Measurements from ENCODE around the gene COBL.

COBL gene

DNA sequence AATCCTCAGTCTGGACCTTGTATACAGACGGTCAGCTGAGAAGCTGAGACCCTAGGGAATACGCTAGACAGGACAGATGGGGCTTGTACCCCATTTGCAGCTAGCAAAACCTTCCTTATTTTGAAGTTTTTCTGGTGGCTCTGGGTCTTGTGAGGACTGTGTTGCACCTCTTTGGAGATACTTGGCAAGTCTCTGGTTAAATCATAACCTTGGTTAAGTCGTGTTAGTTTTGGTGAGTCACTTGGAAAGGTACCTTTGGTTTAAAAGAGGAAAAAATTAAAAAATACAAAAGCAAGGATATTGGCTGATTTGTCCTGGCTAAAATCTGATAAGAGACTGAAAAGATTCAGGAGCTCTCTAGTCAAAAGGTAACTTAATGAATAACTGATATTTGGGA, 140.6 kb downstream of the COBL start:
- Mint-ChIP-seq H3K27me3 (ENCODE audit: low read depth, poor library complexity) (peaks cover 10% of the 10 kb centered on the region), H3K36me3 (ENCODE audit: low read depth) (no peaks in the 10 kb centered on the region), H3K4me1 (peaks cover 9% of the 10 kb centered on the region), H3K27ac (no peak overlapping the region), H3K4me3 (no peak overlapping the region), H3K9me3 (no peaks in the 10 kb centered on the region)
- TF ChIP-seq, protein P1, sequence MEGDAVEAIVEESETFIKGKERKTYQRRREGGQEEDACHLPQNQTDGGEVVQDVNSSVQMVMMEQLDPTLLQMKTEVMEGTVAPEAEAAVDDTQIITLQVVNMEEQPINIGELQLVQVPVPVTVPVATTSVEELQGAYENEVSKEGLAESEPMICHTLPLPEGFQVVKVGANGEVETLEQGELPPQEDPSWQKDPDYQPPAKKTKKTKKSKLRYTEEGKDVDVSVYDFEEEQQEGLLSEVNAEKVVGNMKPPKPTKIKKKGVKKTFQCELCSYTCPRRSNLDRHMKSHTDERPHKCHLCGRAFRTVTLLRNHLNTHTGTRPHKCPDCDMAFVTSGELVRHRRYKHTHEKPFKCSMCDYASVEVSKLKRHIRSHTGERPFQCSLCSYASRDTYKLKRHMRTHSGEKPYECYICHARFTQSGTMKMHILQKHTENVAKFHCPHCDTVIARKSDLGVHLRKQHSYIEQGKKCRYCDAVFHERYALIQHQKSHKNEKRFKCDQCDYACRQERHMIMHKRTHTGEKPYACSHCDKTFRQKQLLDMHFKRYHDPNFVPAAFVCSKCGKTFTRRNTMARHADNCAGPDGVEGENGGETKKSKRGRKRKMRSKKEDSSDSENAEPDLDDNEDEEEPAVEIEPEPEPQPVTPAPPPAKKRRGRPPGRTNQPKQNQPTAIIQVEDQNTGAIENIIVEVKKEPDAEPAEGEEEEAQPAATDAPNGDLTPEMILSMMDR (IDR thresholded peaks at IDR 0.05) = no peak
- DNase-seq = no peak

DNA sequence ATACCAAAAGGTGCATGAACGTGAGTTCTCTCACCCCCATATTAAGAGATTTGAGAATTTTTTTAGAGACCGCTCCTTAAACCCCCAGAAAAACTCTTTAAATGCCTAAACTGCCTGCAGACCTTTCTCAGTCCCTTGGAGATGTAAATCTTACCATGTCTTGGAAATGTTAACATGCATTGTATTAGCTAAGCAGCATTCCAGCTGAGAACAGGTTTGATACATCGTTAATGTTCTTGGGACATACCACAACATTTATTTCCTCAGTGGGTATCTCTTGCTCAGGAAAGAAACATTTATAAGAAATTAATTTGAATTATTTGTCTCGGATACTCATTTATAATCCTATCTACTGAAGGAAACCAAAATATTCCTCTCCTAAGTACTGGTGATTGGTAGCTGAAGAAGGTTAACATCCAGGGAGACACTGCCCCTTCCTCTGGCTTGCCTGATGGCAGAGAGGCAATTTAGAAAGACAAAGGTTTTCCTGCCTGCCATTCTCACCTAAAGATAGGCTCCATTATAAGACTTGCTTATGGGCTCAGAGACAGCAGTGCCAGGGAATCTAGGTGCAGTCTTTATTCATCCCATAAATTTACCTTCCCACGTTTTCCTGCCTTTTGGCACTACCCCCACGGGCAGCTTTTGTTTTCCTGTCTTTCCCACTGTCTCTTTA, 141.2 kb downstream of the COBL start:
- TF ChIP-seq, protein P1 (IDR thresholded peaks at IDR 0.05) = no peak
- H3K27ac Mint-ChIP-seq = no peak overlapping the region
- H3K4me1 Mint-ChIP-seq = peaks cover 9% of the 10 kb centered on the region
- H3K36me3 Mint-ChIP-seq (ENCODE audit: low read depth) = no peaks in the 10 kb centered on the region
- no peaks in the 10 kb centered on the region for H3K9me3 Mint-ChIP-seq
- H3K4me3 Mint-ChIP-seq = no peak overlapping the region
- H3K27me3 Mint-ChIP-seq (ENCODE audit: low read depth, poor library complexity) = peaks cover 10% of the 10 kb centered on the region
- no peak for DNase-seq

DNA sequence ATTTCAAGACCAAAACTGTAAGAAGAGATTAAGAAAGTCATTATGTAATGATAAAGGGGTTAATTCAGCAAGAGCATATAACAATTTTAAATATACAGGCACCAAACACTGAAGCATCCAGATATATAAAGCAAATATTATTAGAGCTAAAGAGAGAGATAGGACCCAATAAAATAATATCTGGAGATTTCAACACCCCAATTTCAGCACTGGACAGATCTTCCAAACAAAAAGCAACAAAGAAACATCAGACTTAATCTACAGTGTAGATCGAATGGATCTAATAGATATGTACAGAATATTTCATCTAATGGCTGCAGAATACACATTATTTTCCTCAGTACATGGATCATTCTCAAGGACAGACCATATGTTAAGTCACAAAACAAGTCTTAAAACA, 151.3 kb downstream of the COBL start:
- TF ChIP-seq, protein P1 (IDR thresholded peaks at IDR 0.05) = no peak
- DNase-seq = no peak
- Mint-ChIP-seq H3K4me3 (no peak overlapping the region), H3K9me3 (peaks cover 4% of the 10 kb centered on the region), H3K27me3 (ENCODE audit: low read depth, poor library complexity) (peaks cover 3% of the 10 kb centered on the region), H3K27ac (no peak overlapping the region), H3K36me3 (ENCODE audit: low read depth) (no peaks in the 10 kb centered on the region), H3K4me1 (peaks cover 5% of the 10 kb centered on the region)

DNA sequence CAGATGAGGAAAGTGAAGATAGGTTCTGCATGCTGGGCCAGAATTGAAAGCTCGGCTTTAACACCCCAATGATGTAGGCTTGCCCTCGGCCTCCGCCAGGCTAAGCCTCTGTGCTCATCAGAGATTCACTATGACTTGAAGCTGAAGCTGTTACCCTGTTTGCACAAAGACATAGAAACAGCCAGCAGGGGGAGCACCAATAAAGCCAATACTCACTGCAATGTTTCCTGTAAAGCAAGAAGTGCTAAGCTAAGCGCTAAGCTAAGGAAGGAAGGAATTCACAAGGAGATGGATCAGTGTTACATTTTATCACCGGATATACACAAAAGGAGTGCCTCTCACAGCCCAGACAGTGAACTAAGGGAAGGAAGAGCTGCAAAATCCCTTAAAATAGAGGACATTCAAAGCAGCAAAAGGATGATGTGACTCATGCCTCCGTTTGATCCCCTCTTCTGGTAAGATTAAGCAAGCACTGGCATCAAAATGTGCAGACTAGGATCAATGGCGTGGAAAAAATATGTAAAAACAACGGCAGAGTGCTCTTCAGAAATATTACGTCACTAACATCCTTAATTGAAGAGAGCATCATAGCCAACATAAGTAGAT, 153.8 kb downstream of the COBL start:
- H3K27ac Mint-ChIP-seq = no peak overlapping the region
- TF ChIP-seq, protein P1 (IDR thresholded peaks at IDR 0.05) = peak; percentile 89
- peaks cover 6% of the 10 kb centered on the region for H3K27me3 Mint-ChIP-seq (ENCODE audit: low read depth, poor library complexity)
- H3K4me1 Mint-ChIP-seq = peaks cover 5% of the 10 kb centered on the region
- no peak overlapping the region for H3K4me3 Mint-ChIP-seq
- H3K36me3 Mint-ChIP-seq (ENCODE audit: low read depth) = no peaks in the 10 kb centered on the region
- peaks cover 3% of the 10 kb centered on the region for H3K9me3 Mint-ChIP-seq
- peak; percentile 84 for DNase-seq

DNA sequence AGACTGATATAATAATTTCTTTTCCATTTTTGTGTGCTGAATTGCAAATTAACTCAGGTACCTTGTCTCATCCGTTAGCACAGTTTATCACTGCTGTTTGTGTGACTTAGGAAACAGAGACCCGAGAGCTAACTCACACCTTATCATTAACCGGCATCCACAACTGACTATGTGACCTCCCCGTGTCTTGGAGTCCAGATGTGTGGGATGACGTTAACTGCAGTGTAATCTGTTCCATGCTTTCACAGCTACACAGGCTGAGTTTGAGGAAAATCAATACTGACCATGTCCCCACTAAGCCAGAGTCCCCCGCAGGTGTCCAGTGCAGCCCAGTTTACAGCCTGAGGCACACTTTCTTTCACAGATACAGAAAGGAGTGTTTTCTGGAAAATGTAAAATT, 154.7 kb downstream of the COBL start:
- TF ChIP-seq, protein P1 (IDR thresholded peaks at IDR 0.05) = no peak
- peaks cover 5% of the 10 kb centered on the region for H3K4me1 Mint-ChIP-seq
- peaks cover 6% of the 10 kb centered on the region for H3K27me3 Mint-ChIP-seq (ENCODE audit: low read depth, poor library complexity)
- no peak overlapping the region for H3K27ac Mint-ChIP-seq
- H3K4me3 Mint-ChIP-seq = no peak overlapping the region
- no peak for DNase-seq
- H3K36me3 Mint-ChIP-seq (ENCODE audit: low read depth) = no peaks in the 10 kb centered on the region
- no peaks in the 10 kb centered on the region for H3K9me3 Mint-ChIP-seq
